ENCODE measurements around the gene ZNF865. TPM values are rescaled to one million over a fixed set of nuclear protein-coding genes. Genes with fewer than 3 reads are reported as not detected.
A peak's percentile ranks its signal among the peaks of the same experiment; 100 is the strongest.

ZNF865 gene
- total and polyA plus RNA-seq, 10 of the 15 experiments (the other 5 are each of a cell fraction or from before 2014, with no cell fraction given), result 0.02 to 18.3 (median 0.90) TPM

DNA sequence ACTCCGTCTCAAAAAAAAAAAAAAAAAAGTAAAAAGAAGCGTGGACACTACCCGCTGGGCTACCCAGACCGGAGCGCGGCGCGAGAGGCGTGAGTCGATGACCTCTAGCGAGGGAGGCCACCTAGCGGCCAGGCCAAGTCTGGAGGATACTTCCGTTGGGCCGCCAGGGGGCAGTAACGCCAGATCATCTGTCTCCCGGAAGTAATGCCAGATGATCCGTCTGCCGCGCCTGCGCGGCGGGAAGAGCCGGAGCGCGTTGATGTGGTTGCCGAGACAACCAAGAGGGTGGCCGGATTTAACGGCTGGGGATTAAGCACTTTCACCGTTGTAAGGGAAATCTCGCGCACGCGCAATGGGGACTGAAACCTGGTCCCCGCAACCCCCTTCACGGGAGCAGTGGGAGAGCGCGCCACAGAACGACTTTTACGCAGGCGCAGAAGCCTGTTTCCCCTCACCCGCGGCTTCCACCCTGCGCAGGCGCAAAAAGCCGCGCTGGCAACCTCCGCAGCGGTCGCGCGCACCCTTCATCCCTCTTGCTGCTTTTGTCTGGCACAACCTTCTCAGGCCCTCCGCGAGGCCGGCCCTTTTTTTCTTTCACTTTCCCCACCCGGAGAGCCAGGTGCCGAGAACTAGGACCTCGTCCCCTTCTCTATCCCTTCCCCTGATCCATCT is 48.3 kb downstream of the ZNF865 start (continued):
- TF ChIP-seq, protein P1, sequence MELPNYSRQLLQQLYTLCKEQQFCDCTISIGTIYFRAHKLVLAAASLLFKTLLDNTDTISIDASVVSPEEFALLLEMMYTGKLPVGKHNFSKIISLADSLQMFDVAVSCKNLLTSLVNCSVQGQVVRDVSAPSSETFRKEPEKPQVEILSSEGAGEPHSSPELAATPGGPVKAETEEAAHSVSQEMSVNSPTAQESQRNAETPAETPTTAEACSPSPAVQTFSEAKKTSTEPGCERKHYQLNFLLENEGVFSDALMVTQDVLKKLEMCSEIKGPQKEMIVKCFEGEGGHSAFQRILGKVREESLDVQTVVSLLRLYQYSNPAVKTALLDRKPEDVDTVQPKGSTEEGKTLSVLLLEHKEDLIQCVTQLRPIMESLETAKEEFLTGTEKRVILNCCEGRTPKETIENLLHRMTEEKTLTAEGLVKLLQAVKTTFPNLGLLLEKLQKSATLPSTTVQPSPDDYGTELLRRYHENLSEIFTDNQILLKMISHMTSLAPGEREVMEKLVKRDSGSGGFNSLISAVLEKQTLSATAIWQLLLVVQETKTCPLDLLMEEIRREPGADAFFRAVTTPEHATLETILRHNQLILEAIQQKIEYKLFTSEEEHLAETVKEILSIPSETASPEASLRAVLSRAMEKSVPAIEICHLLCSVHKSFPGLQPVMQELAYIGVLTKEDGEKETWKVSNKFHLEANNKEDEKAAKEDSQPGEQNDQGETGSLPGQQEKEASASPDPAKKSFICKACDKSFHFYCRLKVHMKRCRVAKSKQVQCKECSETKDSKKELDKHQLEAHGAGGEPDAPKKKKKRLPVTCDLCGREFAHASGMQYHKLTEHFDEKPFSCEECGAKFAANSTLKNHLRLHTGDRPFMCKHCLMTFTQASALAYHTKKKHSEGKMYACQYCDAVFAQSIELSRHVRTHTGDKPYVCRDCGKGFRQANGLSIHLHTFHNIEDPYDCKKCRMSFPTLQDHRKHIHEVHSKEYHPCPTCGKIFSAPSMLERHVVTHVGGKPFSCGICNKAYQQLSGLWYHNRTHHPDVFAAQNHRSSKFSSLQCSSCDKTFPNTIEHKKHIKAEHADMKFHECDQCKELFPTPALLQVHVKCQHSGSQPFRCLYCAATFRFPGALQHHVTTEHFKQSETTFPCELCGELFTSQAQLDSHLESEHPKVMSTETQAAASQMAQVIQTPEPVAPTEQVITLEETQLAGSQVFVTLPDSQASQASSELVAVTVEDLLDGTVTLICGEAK (IDR thresholded peaks at IDR 0.05; ENCODE audit: borderline replicate concordance), result peak; percentile 83; the same call in 1 of the 2 replicates
- TF ChIP-seq KAT2A (conservative IDR thresholded peaks at IDR 0.05; ENCODE audit: control insufficient read depth, low read depth, low read length) (no peak), RFX5 (IDR thresholded peaks at IDR 0.05; ENCODE audit: low read depth, low read length) (peak; percentile 56; the same call in 1 of the 2 replicates), WRNIP1 (IDR thresholded peaks at IDR 0.05; ENCODE audit: borderline replicate concordance, low read depth, low read length) (no peak), GATAD2B (conservative IDR thresholded peaks at IDR 0.05; ENCODE audit: low read depth) (peak; percentile 42; the same call in 1 of the 2 replicates), NKRF (conservative IDR thresholded peaks at IDR 0.05) (peak; percentile 62), HCFC1 (IDR thresholded peaks at IDR 0.05; ENCODE audit: low read length) (peak; percentile 61), MYB (IDR thresholded peaks at IDR 0.05; ENCODE audit: borderline replicate concordance, low read depth, low read length) (peak; percentile 61; the same call in 1 of the 2 replicates), KLF5 (IDR thresholded peaks at IDR 0.05; ENCODE audit: partially characterized antibody) (peak; percentile 77), YBX1 (IDR thresholded peaks at IDR 0.05) (no peak), NR2C1 (IDR thresholded peaks at IDR 0.05) (peak; percentile 82), SUPT20H (IDR thresholded peaks at IDR 0.05; ENCODE audit: borderline replicate concordance, control insufficient read depth, low read depth, low read length) (no peak), BCL11A (IDR thresholded peaks at IDR 0.05; ENCODE audit: low read depth, low read length) (0 out of 2 replicates have a peak, but pooled peaks have one; percentile 29), NR2F1 (conservative IDR thresholded peaks at IDR 0.05) (peak; percentile 89), MEF2B (IDR thresholded peaks at IDR 0.05; ENCODE audit: partially characterized antibody, poor library complexity, severe bottlenecking) (no peak), CREM (IDR thresholded peaks at IDR 0.05; ENCODE audit: low read depth) (peak; percentile 46; the same call in 1 of the 2 replicates), TCF7 (IDR thresholded peaks at IDR 0.05; ENCODE audit: borderline replicate concordance) (no peak), JUND (IDR thresholded peaks at IDR 0.05; ENCODE audit: low read depth, low read length) (no peak), SIX5 (IDR thresholded peaks at IDR 0.05; ENCODE audit: low read depth, low read length, severe bottlenecking) (no peak), POLR2AphosphoS5 (IDR thresholded peaks at IDR 0.05; ENCODE audit: low read length) (peak; percentile 84), MEF2A (IDR thresholded peaks at IDR 0.05; ENCODE audit: insufficient read depth, low read depth, low read length) (0 out of 2 replicates have a peak, but pooled peaks have one; percentile 7), PML (IDR thresholded peaks at IDR 0.05; ENCODE audit: low read length) (peak; percentile 88; the same call in 1 of the 2 replicates)
- TF ChIP-seq, protein P2, sequence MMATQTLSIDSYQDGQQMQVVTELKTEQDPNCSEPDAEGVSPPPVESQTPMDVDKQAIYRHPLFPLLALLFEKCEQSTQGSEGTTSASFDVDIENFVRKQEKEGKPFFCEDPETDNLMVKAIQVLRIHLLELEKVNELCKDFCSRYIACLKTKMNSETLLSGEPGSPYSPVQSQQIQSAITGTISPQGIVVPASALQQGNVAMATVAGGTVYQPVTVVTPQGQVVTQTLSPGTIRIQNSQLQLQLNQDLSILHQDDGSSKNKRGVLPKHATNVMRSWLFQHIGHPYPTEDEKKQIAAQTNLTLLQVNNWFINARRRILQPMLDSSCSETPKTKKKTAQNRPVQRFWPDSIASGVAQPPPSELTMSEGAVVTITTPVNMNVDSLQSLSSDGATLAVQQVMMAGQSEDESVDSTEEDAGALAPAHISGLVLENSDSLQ (IDR thresholded peaks at IDR 0.05), result 0 out of 2 replicates have a peak, but pooled peaks have one; percentile 12
